Hypothalamus (tissue), 51 donors: Measurements from ENCODE around the gene OR11L1.

ENCODE experiments used
- DNase-seq, 51 donors: peaks; one replicate each; lab custom pipeline; 2025; lab: John Stamatoyannopoulos, UW

Gene OR11L1

DNA sequence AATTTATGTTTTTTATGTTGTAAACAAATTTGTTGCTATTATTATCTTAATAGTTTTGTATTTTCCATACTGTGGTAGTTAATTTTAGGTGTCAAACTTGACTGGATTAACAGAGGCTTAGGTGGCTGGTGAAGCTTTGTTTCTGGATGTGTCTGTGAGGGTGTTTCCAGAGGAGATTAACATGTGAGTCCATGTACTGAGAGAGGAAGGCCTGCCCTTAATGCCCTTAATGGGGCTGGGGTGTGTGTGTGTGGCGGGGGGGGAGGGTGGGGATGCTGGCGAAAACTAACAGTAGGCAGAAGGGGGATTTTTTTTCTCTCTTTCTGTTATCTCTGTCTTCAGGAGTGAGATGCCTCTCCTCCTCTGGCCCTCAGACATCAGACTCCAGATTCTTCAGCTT is 19.6 kb downstream of the OR11L1 start:
- no peak for DNase-seq

DNA sequence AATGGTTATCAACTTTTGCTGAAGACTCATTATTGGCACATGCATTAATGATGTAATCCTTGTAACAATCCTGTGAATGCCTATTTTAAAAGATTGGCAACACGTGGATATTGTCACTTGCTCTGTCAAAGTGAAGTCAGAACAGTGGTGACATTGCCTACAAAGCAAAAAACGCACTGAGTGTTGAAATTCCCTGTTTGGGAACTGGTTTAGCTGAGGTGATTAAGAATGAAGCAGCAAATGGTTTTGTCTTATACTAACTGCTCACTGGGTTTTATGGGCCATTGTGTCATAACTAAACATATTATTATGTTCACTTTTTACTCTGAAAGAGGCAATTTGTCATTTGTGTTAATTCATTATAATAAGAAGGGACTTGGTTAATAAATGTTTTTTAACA is 29.1 kb downstream of the OR11L1 start:
- no peak for DNase-seq

DNA sequence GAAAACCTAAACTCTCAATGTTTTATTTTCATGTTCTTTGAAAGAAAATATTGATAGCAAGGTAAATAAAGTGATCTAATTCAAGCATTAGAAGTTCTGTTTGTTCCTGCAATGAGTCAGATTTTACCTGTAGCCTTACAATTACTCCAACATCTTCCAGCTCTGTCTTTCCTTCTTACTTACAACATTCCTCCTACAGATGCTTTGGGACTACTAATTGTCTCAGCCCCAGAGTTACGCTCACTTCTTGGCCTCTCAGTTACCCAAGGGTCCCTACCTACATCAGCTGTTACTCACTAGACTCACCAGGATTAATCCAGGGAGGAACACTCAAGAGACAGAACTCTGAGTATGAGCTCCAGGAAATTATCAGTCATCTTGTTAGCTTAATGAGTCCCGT is 44.2 kb downstream of the OR11L1 start:
- no peak for DNase-seq
